ENCODE measurements around the gene HSDL1.
A peak's percentile ranks its signal among the peaks of the same experiment; 100 is the strongest.

Gene HSDL1

DNA sequence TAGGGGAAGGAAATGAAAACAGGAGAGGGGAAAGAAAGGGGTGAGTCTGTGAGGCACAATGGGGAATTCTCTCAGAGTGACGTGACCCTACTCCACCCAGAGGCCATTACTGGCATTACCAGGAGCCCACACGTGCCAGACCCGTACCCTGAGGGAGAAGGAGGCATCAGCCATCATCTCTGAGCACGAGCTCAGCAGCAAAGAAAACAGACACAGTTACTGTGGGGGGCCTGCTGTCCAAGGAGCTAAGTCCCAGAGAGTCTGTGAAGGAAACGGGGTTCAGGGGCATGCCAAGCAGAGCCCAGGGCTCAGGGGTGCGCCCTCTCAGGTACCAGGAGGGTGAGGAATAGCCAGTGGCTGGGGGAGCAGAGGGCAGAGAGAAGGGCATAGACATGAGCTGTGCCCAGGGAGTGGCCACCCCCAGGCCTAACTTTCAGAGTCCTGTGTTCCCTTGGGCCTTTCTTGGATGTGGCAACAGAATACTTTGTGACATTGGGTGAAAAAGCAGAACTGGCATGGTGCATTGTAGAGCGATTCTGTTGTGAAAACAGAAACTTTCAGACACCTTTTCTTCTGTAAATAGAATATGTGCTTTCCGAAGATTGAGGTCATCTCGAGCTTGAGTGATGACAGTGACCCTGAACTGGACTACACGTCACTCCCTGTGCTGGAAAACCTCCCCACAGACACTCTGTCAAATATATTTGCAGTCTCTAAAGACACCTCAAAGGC lies 30.5 kb upstream of the HSDL1 start:
- DNase-seq = peak; percentile 65

DNA sequence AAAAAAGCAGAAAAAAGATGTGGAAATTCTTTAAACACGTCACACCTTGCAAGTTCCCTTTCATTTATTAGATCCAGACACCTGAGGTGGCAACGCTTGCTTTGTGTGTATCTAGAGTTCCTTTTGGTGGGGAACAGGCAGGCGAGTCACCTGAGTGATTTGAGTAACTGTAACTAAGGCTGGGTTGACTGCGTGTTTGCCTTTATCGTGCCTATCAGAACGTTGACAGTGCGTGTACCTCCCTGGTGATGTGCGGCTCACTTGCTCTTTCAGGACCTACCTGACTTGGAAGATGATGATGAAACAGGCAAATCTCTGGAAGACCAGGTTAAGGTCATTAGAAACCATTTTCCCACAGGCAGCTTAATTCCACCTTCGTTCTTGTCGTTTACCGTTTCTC lies 29.4 kb upstream of the HSDL1 start:
- no peak for DNase-seq

DNA sequence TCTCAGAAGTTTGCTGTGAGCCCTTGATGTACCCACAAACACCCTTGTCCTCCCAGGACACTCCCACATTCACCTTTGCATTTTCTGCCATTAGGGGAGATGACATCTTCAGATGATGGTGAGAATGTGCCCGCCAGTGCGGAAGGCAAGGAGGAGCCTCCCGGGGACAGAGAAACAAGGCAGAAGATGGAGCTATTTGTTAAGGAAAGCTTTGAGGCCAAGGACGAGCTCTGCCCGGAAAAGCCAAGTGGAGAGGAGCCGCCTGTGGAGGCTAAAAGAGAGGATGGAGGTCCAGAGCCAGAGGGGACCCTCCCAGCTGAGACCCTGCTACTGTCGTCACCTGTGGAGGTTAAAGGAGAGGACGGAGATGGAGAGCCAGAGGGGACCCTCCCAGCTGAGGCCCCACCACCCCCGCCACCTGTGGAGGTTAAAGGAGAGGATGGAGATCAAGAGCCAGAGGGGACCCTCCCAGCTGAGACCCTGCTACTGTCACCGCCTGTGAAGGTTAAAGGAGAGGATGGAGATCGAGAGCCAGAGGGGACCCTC lies 24.9 kb upstream of the HSDL1 start:
- no peak for DNase-seq

DNA sequence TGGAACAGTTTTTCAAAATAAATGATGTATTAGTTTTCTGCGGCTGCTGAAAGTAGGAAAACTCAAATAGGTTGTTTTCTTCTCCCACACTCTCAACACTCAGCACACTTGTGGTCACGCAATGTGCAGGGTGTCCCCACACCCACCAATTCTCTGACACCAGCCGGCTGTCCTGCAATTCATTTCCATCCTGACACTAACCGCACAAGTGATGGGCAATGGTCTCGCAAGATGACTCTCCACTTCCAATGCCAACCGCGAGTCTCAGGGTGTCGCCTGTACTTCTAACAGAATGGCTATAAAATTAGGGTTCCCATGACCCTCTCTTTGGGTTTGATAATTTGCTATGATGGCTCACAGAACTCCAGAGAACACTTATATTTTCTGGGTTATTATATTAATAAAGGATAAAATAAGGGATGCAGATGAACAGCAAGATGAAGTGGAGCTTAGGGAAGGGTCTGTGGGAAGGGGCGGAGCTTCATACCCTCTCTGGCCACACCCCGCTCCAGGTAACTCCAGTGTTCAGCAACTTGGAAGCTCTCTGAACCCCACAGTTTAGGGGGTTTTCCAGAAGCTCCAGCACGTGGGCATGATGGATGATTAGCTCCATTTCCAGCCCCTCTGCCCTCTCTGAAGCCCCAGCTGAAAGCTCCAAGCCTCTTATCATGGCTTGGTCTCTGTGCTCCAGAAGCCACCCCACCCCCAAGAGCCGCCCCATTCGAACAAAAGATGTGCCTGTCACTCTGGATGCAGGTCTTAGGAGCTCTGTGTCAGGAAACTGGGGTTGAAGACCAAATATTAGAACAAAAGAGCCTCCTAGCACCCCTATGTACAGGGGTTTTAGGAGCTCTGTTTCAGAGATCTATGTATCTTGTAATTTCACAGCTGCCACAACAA lies 22.1 kb upstream of the HSDL1 start:
- no peak for DNase-seq

DNA sequence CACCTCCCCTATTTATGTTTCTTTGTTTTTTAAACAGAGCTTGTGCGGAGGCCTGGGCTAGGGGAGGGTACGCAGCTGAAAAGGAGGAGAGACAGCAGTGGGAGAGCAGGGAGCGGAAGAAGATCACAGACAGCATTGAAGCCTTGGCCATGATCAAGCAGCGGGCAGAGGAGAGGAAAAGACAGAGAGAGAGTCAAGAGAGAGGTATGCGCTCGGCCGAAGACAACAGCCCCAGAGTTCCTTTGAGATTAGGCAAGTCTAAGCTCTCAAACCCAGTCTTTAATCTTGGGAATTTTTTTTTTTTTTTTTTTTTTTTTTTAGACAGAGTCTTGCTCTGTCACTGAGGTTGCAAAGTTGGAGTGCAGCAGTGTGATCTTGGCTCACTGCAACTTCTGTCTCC lies 20.8 kb upstream of the HSDL1 start:
- no peak for DNase-seq

DNA sequence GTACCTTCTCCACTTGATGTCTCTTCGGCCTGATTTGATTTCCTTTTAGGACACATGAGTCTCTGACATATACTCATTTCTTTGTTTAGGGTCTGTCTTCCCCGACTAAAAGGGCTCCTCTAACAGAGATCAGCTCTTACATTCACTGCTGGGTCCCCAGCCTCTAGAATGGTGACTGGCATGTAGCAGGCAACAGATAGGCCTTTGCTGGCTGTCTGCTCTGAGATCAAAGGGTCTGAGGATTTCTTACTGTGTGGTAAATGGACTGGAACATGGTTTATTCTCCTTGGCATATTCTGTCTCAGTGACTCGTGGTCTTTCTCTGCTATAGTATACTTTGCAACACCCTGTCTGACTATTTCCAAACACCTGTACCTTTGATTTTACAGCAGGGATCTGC lies 16.8 kb upstream of the HSDL1 start:
- DNase-seq = no peak

DNA sequence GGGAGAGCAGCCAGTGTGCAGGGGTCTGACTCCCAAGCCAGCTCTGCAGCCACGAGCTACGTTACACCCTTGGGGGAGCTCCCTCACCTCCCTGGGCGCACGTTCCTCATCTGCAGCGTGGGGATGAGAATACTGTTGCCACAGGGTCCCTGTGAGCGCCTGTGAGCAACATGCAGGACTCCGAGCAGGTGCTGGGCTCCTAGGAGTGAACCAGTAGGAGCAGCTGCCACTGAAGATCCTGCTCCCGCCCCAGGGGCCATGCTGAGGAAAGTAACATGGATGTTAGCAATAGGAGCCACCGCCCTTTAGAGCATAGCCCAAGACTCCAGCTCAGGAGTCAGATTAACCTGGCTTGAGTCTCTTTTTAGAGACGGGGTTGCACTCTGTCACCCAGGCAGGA lies 16.1 kb upstream of the HSDL1 start:
- DNase-seq = no peak

DNA sequence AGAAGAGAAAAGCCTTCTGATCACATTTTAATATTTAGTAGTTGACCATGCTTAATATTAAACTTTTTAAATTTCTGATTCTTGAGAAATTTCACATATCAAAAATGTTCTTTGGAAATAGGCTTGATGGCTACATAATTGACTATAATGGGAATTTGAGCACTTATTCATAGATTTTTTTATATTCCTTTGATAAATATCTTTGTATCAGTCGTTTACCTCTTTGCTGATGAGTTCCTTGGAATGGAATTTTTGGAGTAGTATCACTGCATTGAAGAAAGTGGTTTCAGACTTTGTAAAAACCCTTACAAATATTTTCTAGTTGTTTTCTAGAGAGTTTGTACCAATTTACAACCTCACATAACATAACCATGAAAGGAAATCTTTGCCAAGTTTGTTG lies 14.8 kb upstream of the HSDL1 start:
- DNase-seq = no peak

DNA sequence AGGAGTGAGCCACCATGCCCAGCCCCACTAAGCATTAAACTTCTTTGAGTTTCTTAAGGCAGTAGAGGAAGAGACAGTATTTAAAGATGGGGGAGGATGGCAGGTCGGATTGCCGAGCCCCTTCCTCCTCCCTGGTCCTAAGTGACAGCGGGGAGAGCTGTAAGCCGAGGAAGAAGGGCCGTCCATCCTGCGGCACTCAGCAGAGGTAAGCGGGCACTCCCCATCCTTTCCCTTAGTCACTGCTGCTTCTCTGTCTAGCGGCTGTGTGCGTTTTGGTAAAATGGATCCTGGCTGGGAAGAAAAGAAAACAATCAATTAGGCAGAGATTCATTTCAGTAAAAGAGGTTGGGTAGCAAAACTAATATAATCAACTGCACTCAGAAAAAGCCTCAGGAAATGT lies 14.0 kb upstream of the HSDL1 start:
- DNase-seq = no peak

DNA sequence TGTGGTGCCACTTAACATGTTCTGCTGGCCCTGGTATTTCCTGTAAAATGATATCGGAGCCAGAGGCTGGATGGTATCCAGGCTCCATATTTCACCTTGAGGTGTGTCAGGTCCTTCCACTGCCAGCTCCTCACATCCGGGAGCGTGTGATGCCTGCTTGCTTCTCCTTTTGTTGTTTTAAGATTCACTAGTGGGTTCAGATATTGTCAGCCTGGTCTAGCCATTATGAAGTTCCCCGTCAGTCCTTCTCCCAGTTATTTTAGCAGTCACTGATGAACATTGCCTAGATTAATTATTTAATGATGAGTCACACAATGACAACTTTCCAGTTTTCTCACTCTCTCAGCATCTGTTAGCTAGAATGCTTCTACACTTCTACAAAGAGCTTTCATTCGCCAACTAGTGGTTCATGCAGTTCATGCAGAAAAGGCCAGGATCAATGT lies 11.4 kb upstream of the HSDL1 start:
- no peak for DNase-seq

DNA sequence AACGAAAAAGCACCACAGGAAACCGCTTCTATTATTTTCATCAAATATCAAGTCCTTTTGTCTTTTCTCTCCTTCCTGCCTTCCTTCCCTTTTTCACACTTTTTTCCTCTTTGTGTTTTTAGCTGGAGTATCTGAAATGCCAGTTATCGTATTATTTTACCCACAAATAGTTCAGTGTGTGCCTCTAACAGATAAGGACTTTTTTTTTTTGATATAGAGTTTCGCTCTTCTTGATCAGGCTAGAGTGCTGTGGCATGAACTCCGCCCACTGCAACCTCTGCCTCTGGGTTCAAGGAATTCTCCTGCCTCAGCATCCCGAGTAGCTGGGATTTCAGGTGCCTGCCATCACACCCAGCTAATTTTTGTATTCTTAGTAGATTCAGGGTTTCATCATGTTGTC lies 10.8 kb upstream of the HSDL1 start:
- DNase-seq = no peak

DNA sequence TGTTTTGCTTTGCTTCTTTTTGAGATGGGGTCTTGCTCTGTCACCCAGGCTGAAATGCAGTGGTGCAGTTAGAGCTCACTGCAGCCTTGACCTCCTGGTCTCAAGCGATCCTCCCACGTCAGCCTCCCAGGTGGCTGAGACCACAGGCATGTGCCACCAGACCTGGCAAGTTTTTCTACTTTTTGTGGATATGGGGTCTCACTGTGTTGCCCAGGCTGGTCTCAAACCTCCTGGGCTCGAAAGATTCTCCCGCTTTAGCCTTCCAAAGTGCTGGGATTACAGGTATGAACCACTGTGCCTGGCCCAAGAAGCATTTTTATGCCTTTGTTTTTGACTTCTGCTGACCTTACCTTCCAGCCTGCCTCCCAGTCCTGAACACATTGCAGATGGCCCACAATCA lies 10.2 kb upstream of the HSDL1 start:
- DNase-seq = no peak

DNA sequence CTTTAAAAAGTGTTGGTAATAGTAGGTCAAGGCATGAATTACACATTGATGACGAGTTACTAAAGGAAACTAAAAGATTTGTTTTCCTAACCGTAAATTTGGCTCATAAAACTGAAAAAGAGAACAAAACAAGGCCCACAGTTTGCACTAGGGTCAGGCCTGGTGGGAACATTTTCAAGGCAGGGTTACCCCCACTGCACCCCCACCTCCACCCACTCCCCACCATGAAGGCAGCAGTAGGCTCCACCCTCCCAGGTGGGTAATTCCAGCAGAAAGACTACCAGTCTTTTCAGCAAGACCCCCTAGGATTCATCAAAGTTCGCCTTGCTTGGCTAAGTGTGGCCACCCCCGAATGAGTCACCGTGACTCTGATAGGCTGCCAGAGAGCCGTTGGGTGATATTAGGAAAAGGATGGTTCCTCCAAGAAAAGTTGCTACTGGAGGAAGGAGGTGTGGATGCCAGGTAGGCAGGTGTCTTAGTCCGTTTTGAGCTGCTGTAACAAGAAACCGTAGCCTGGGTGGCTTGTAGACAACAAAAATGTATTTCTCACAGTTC lies 8.8 kb upstream of the HSDL1 start:
- no peak for DNase-seq

DNA sequence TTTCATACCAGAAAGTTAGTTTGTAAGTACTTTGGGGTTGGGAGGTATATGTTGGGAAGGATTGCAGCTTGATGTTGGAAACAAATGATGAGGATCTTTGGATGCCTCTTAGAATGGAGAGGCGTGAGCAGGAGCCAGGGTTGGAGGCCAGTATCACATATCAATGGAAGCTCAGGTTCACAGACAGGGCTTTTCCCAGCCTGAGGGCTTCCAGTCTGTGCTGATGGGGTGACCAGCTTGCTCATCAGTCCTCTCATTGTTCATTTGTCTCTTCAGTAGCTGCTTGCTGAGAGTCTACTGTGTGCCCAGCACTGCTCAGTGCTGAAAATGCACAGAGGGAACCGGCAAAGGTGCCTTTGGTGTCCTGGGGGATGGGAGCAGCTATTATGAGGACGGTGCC lies 5.9 kb upstream of the HSDL1 start:
- DNase-seq = no peak

DNA sequence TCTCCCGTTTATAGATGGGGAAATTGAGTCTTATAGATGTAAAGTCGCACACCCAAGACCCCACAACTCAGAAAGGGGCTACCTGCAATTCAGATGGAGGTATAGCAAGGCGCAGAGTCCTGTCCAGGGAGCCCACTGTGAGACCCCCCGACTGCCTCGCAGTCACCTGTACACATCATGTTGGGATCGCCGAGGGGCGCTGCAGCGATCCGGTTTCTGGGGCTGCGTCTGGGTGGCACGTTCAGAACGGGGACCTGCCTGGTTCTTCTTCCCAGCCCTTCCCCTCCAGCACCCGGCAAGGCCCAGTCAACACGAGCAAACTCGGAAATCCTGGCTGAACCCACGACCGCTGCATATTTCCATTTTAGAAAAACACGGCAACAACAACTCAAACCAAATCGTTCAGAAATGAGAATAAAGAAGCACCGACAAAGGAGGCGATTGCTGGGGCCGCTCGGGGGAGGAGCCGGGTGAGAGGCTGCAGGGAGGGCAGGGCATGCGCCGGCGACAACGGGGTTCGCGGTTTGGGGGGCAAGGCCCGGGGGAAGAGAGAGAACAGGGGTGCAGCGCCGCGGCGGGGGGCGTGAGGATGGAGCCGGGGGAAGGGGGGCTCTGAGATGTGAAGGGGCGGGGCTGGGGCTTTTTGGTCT lies 643 bp downstream of the HSDL1 start:
- peak; percentile 22 for DNase-seq

DNA sequence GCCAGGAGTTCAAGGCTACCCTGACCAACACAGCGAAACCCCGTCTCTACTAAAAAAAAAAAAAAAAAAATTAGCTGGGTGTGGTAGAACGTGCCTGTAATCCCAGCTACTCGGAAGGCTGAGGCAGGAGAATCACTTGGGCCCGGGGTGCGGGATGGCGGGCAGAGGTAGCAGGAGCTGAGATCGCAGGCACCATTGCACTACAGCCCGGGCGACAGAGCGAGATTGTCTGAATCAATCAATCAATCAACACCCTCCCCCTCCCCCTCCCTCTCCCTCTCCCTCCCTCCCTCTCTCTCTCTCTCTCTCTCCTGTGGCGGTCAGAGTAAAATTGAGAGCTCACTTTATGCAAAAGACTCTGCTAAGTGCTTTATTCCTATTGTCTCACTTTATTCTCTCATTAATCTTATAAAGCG lies 1.2 kb downstream of the HSDL1 start:
- DNase-seq = no peak

DNA sequence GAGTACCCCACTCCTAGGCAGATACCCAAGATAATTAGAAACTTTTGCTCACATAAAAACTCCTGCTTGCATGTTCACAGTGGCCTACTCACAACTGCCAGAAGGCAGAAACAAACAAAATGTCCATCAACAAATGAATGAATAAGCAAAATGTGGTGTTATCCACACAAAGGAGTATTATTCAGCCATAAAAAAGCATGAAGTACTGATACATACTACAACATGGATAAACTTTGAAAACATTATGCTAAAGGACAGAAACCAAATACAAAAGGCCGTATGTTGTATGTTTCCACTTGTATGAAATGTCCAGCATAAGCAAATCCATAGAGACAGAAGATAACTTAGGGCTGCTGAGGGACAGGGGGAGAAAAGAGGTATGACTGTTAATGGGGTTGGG lies 1.9 kb downstream of the HSDL1 start:
- no peak for DNase-seq

DNA sequence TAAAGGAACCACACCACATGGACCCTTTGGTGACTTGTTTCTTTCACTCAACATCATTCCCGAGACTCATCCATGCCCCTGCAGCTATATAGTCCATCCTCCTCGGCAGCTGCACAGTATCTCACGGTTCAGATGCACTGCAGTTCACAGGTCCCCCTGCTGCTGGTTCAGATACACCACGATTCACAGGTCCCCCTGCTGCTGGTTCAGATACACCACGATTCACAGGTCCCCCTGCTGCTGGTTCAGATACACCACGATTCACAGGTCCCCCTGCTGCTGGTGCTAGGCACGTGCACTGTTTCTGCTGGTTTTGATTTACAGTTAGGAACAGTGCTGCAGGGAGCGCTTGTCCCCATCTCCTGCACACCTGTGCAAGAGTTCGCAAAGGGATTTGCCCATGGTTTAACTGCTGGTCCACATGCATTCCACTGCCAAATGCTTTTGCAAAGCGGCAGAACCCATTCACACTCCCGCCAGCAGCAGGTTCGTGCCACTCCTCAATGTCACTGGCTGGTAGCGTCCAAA lies 3.8 kb downstream of the HSDL1 start:
- no peak for DNase-seq

DNA sequence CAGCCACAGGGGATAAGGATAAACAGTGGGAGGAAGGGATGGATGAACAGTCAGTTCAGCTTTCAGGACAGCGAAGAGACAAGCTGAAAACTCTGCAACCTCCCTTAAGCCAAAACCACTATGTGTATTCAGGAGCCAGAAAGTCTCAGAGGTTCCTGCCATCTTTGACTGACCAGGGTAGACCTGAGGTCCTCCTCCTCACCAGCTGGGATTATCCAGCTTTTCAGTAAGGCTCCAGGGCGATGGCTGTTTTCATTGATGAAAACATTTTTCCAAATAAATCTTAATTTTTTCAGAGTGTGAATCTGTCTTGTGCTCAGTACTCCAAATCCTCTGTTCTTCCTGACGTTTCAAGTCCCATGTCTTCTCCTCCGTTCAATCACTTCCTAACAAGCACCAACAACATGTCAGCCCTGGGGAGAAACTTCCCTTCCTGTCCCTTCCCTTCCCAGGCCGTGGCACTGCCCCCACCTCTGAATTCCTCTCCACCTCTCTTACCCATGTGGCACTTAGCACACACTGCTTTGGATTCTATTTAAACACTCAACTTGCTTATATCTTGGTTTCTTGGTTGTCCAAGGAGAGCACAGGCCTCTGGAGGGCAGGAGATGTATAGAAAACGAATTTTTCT lies 5.2 kb downstream of the HSDL1 start:
- no peak for DNase-seq

DNA sequence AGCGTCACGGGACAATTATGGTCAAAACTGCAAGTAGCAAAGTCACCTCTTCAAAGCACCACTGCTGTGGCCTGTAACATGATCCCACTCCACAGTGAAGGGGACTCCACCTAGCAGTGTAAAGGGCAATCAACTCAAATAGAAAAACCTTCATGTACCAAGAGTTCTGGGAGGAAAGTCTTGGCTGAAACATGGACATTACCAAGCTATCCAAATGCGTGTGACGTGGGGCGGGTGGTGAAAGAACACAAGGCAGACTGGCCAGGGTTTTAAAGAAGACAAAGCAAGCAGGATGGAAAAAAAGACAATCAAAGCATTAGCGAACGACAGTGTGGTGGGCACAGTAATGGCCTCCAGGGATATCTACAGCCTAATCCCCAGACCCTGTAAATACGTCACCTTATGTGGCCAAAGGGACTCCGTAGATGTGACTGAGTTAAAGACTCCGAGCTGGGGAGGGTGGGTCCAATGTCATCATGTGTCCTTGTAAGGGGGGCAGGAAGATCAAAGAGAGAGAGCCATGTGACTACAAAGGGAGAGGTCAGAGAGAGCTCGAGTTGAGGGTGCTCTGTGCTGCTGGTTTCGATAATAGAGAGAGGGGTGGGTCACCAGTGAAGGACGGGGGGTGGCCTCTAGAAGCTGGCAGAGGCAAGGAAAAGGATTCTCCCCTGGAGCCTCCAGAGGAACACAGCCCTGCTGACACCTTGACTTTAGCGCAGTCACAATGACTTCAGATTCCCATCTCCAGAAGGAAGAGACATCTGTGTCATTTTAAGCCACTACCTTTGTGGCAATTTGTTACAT lies 6.0 kb downstream of the HSDL1 start:
- DNase-seq = no peak

DNA sequence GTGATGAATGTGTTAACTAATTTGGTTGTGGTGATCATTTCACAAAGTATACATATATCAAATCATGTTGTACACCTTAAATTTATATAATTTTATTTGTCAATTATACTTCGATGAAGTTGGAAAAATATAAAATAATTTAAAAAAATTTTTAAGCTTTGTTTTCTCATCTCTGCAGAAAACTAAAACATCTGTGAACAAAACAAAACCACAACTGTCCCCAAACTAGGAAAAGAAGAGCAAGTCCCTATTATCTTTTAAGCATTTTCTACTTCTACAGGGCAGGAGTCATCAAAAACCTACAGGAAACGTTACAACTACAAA lies 6.5 kb downstream of the HSDL1 start:
- DNase-seq = no peak
